Mesendoderm (in vitro differentiated cells): ENCODE results near the gene ANAPC1.
"Not testable (repeated sequence)": the region's sequence is repeated elsewhere in the genome, so short reads cannot be mapped to it uniquely, and the experiment has no call there.

Experiments
- DNase-seq: peaks from one replicate; pipeline ENCODE4 v3.0.0; 2013
- H2AK5ac ChIP-seq: 2 replicates; pipeline ENCODE4 v1.6.1; 2013; ENCODE audit warnings: low read length, inconsistent platforms
- H2BK120ac ChIP-seq: 2 replicates; pipeline ENCODE4 v1.6.1; 2013; ENCODE audit warnings: low read depth, mild to moderate bottlenecking, low read length, moderate library complexity, mixed read lengths
- H2BK15ac ChIP-seq: replicated peaks from 2 replicates; pipeline ENCODE4 v1.6.1; 2013; ENCODE audit warnings: low read depth, mild to moderate bottlenecking, moderate library complexity
- H2BK5ac ChIP-seq: 2 replicates; pipeline ENCODE4 v1.6.1; 2013; ENCODE audit warnings: low read length, inconsistent platforms
- H3K18ac ChIP-seq: 2 replicates; pipeline ENCODE4 v1.6.1; 2013; ENCODE audit warnings: mild to moderate bottlenecking, low read length, mixed read lengths
- H3K23ac ChIP-seq: one replicate; pipeline ENCODE4 v1.6.1; 2013; ENCODE audit warnings: low read length
- H3K27ac ChIP-seq: 2 replicates; pipeline ENCODE4 v1.5.1; 2013; ENCODE audit warnings: low read depth, mild to moderate bottlenecking, inconsistent platforms, low read length, moderate library complexity
- H3K27me3 ChIP-seq: 2 replicates; pipeline ENCODE4 v1.6.1; 2013; ENCODE audit warnings: low read length, control low read depth, mild to moderate bottlenecking, inconsistent platforms; ENCODE audit not compliant: insufficient read depth, poor library complexity
- H3K36me3 ChIP-seq: 2 replicates; pipeline ENCODE4 v1.6.1; 2013; ENCODE audit warnings: low read length, inconsistent platforms; ENCODE audit not compliant: control insufficient read depth, insufficient read depth
- H3K4ac ChIP-seq: one replicate; pipeline ENCODE4 v1.6.1; 2013; ENCODE audit warnings: low read depth, mild to moderate bottlenecking, low read length, moderate library complexity
- H3K4me1 ChIP-seq: 2 replicates; pipeline ENCODE4 v1.6.1; 2013; ENCODE audit warnings: low read depth, low read length, inconsistent platforms; ENCODE audit not compliant: control insufficient read depth
- H3K4me2 ChIP-seq: 2 replicates; pipeline ENCODE4 v1.6.1; 2013; ENCODE audit warnings: low read length
- H3K4me3 ChIP-seq: 2 replicates; pipeline ENCODE4 v1.5.1; 2013; ENCODE audit warnings: mild to moderate bottlenecking, low read length
- H3K56ac ChIP-seq: one replicate; pipeline ENCODE4 v1.6.1; 2013; ENCODE audit warnings: low read length
- H3K79me1 ChIP-seq: 2 replicates; pipeline ENCODE4 v1.6.1; 2013; ENCODE audit warnings: low read length, inconsistent platforms
- H3K79me2 ChIP-seq: 2 replicates; pipeline ENCODE4 v1.6.1; 2013; ENCODE audit warnings: mild to moderate bottlenecking, low read length; ENCODE audit not compliant: control insufficient read depth, insufficient read depth
- H3K9ac ChIP-seq: 2 replicates; pipeline ENCODE4 v1.6.1; 2013; ENCODE audit warnings: low read length, inconsistent platforms
- H4K5ac ChIP-seq: one replicate; pipeline ENCODE4 v1.6.1; 2013; ENCODE audit warnings: low read length
- H4K8ac ChIP-seq: one replicate; pipeline ENCODE4 v1.6.1; 2013; ENCODE audit warnings: low read depth, mild to moderate bottlenecking, control low read depth, low read length, moderate library complexity
- WGBS: extraction: QIAGEN DNeasy Blood & Tissue Kit; methylation state at CpG from one replicate; pipeline ENCODE4 v1.1.7; 2013; ENCODE audit warnings: low lambda C conversion rate, missing lambda C conversion rate; ENCODE audit not compliant: insufficient coverage; ENCODE audit errors: extremely low coverage; 5-methylcytosine and 5-hydroxymethylcytosine counted together

The ANAPC1 gene

DNA sequence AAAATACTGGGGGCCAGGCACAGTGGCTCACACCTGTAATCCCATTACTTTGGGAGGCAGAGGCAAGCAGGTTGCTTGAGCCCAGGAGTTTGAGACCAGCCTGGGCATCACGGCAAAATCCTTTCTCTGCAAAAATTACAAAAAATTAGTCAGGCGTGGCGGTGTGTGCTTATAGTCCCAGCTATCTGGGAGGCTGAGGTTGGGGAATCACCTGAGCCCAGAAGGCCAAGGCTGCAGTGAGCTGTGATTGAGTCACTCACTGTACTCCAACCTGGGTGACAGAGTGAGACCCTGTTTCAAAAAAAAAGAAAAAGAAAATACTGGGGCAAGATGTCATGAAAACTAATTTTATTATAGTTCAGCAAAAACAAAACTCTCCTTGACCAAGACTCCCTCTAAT is 24.0 kb downstream of the ANAPC1 start:
- H3K79me1 ChIP-seq, H2BK15ac ChIP-seq, H2BK5ac ChIP-seq, H4K5ac ChIP-seq, H2BK120ac ChIP-seq, H3K23ac ChIP-seq, H3K36me3 ChIP-seq, H4K8ac ChIP-seq, H3K79me2 ChIP-seq, H3K27me3 ChIP-seq, H3K27ac ChIP-seq, H3K4ac ChIP-seq, H3K18ac ChIP-seq, H2AK5ac ChIP-seq, H3K9ac ChIP-seq, H3K56ac ChIP-seq, DNase-seq, H3K4me3 ChIP-seq, H3K4me2 ChIP-seq, H3K4me1 ChIP-seq: not testable (repeated sequence)
- no CpG with 5 or more reads among the region's 3 CpGs for WGBS

DNA sequence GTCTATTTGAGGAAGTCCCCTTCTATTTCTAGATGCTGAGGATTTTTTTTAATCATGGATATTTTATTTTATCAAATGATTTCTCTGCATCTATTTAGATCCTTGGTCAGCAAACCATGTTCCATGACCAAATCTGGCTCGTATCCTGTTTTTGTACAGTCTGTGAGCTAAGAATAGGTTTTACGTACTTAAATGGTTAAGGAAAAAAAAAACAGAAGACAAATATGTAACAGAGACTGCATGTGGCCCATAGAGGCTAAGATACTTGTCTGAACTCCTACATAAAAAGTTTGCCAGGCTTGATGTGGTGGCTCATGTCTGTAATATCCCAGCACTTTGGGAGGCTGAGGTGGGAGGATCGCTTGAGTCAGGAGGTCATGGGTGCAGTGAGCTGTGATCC is 31.4 kb downstream of the ANAPC1 start:
- not testable (repeated sequence) for H3K4ac ChIP-seq, H3K4me3 ChIP-seq, H4K8ac ChIP-seq, DNase-seq, H2BK15ac ChIP-seq, H3K79me2 ChIP-seq, H3K18ac ChIP-seq, H3K4me1 ChIP-seq, H3K79me1 ChIP-seq, H2AK5ac ChIP-seq, H3K4me2 ChIP-seq, H4K5ac ChIP-seq, H3K36me3 ChIP-seq, H3K27me3 ChIP-seq, H3K27ac ChIP-seq, H3K23ac ChIP-seq, H2BK5ac ChIP-seq, H3K9ac ChIP-seq, H3K56ac ChIP-seq, H2BK120ac ChIP-seq
- WGBS: no CpG with 5 or more reads among the region's 3 CpGs

DNA sequence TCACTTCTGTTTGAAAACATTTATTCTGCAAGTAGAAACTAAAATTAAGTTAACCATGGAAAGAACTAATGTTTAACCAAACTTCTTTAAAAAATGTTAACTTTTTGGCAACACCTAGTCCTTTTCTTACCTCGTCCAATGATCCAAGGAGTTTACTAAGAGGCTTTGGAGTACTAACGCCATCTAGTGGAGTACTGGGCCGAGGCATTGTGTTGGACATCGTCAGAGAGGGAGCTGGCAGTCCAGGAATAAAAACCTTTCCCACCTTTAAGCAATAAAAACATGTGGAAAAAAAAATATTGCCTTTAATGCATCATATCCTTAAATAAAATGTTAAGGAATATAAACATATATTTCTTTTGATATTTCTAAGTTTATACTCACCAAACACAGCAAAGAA is 33.3 kb downstream of the ANAPC1 start:
- not testable (repeated sequence) for H3K56ac ChIP-seq, H3K27me3 ChIP-seq, H3K4me3 ChIP-seq, H2BK120ac ChIP-seq, H2BK5ac ChIP-seq, H3K9ac ChIP-seq, H3K79me2 ChIP-seq, H3K18ac ChIP-seq, DNase-seq, H3K27ac ChIP-seq, H4K5ac ChIP-seq, H2AK5ac ChIP-seq, H3K4me1 ChIP-seq, H3K36me3 ChIP-seq, H3K4ac ChIP-seq, H2BK15ac ChIP-seq, H4K8ac ChIP-seq, H3K4me2 ChIP-seq, H3K79me1 ChIP-seq, H3K23ac ChIP-seq
- WGBS: no CpG with 5 or more reads among the region's 4 CpGs

DNA sequence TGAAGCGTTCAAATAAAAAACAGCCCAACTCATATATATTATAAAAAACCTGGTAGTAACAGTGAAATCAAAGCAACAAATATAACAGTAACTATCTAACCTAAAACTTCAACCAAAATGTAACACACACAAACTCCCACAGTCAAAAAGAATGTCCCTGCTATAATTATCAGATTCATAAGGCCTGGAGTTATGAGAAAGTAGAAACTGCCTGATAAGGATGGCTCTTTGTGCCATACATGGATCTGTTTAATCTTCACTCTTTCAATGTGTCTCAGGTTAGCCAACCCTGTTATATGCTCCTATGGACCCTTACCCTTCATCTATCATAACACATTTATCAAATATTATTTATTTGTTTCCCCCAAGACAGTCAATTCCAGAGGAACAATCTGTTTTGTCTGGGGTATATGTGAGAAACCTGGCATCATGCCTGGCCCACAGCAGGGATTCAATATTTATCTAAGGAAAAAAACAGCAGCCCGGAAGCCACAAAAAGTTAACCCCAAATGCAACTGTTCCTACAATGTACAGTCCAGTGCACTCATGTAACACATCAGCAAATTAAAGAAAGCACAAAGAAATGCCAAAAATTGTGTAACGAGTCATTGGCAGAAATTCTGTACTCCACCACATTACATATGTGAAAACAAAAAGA is 44.2 kb downstream of the ANAPC1 start:
- H3K36me3 ChIP-seq, H4K5ac ChIP-seq, H3K4ac ChIP-seq, H4K8ac ChIP-seq, H3K27ac ChIP-seq, H3K27me3 ChIP-seq, H3K79me2 ChIP-seq, H3K4me1 ChIP-seq, H3K4me2 ChIP-seq, DNase-seq, H3K18ac ChIP-seq, H3K79me1 ChIP-seq, H2BK120ac ChIP-seq, H3K56ac ChIP-seq, H3K23ac ChIP-seq, H3K4me3 ChIP-seq, H3K9ac ChIP-seq, H2BK15ac ChIP-seq, H2AK5ac ChIP-seq, H2BK5ac ChIP-seq: not testable (repeated sequence)
- no CpG with 5 or more reads among the region's 3 CpGs for WGBS

DNA sequence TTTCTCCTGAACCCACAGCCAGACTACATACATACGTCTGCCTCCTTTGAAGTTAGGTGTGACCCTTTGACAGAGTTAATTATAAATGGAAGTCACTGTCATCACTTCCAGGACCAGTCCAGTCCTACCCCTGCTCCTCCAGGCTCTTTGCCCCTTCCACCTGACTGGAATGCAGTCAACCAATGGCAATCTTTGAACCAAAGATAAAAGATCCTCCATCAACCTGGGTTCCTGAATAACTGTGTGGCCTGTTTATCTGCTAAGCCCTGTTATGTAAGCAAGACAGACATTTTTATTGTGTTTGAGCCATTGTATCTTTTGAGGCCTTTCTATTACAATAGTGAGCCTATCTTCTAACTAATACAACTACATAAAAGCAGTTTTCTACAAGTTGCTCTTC is 45.0 kb downstream of the ANAPC1 start:
- H3K79me1 ChIP-seq, H3K18ac ChIP-seq, H4K5ac ChIP-seq, H3K56ac ChIP-seq, DNase-seq, H3K23ac ChIP-seq, H3K4me3 ChIP-seq, H3K27me3 ChIP-seq, H2BK120ac ChIP-seq, H3K9ac ChIP-seq, H2BK15ac ChIP-seq, H3K4me1 ChIP-seq, H3K36me3 ChIP-seq, H3K4me2 ChIP-seq, H4K8ac ChIP-seq, H3K4ac ChIP-seq, H2AK5ac ChIP-seq, H3K79me2 ChIP-seq, H2BK5ac ChIP-seq, H3K27ac ChIP-seq: not testable (repeated sequence)
- no CpG with 5 or more reads among the region's 1 CpG for WGBS

DNA sequence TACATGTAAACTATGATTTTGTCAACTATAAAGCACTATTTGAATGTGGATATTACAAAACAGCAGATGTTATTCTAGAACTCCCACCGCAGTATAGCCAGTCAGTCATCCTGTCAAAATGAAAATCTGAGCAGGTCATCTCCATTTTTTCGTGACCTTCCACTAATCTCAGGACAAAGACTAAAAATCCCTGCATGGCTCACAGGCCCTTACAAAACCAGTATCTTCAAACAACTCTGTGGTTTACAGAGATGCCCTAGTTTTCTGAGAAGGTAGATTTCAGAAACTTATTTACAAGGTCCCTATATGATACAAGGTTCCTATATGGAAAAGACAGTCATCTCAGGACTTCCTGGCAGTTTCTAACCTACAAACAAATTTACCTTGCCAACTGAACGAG is 49.8 kb downstream of the ANAPC1 start:
- not testable (repeated sequence) for H3K56ac ChIP-seq, H3K79me1 ChIP-seq, H3K79me2 ChIP-seq, H3K4ac ChIP-seq, H4K8ac ChIP-seq, H3K4me3 ChIP-seq, H3K27me3 ChIP-seq, H2BK15ac ChIP-seq, H3K4me2 ChIP-seq, H3K18ac ChIP-seq, H3K9ac ChIP-seq, H2BK5ac ChIP-seq, H3K36me3 ChIP-seq, H3K27ac ChIP-seq, H4K5ac ChIP-seq, H3K4me1 ChIP-seq, DNase-seq, H2AK5ac ChIP-seq, H3K23ac ChIP-seq, H2BK120ac ChIP-seq
- WGBS: no CpG with 5 or more reads among the region's 3 CpGs
